Measurements from ENCODE around the gene STAMBPL1.

DNA sequence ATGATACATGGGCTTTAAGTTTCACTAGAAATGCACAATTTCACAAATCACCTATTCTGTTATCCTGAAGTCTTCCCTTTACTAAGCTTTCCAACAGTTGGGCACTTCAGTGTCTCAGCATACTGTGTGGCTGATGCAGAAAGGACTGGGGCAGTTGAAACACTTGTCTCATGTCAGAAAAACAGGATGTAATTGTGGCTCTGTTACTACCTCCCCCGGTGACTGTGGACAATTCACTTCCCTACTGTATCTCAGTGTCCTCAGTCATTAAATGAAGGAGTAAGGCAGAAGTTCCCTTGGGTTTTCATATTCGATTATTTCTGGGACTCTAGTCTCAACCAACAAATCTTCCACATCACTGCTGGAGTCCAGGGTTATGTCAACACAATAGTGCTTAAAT lies 46.3 kb upstream of the STAMBPL1 start:
- TF ChIP-seq, protein P1, sequence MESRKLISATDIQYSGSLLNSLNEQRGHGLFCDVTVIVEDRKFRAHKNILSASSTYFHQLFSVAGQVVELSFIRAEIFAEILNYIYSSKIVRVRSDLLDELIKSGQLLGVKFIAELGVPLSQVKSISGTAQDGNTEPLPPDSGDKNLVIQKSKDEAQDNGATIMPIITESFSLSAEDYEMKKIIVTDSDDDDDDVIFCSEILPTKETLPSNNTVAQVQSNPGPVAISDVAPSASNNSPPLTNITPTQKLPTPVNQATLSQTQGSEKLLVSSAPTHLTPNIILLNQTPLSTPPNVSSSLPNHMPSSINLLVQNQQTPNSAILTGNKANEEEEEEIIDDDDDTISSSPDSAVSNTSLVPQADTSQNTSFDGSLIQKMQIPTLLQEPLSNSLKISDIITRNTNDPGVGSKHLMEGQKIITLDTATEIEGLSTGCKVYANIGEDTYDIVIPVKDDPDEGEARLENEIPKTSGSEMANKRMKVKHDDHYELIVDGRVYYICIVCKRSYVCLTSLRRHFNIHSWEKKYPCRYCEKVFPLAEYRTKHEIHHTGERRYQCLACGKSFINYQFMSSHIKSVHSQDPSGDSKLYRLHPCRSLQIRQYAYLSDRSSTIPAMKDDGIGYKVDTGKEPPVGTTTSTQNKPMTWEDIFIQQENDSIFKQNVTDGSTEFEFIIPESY (IDR thresholded peaks at IDR 0.05; ENCODE audit: borderline replicate concordance, low read depth) = no peak
- TF ChIP-seq, protein P2, sequence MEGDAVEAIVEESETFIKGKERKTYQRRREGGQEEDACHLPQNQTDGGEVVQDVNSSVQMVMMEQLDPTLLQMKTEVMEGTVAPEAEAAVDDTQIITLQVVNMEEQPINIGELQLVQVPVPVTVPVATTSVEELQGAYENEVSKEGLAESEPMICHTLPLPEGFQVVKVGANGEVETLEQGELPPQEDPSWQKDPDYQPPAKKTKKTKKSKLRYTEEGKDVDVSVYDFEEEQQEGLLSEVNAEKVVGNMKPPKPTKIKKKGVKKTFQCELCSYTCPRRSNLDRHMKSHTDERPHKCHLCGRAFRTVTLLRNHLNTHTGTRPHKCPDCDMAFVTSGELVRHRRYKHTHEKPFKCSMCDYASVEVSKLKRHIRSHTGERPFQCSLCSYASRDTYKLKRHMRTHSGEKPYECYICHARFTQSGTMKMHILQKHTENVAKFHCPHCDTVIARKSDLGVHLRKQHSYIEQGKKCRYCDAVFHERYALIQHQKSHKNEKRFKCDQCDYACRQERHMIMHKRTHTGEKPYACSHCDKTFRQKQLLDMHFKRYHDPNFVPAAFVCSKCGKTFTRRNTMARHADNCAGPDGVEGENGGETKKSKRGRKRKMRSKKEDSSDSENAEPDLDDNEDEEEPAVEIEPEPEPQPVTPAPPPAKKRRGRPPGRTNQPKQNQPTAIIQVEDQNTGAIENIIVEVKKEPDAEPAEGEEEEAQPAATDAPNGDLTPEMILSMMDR (IDR thresholded peaks at IDR 0.05) = no peak
- TF ChIP-seq, protein P3, sequence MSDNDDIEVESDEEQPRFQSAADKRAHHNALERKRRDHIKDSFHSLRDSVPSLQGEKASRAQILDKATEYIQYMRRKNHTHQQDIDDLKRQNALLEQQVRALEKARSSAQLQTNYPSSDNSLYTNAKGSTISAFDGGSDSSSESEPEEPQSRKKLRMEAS (IDR thresholded peaks at IDR 0.05; ENCODE audit: low read depth) = no peak
- TF ChIP-seq, protein P4, sequence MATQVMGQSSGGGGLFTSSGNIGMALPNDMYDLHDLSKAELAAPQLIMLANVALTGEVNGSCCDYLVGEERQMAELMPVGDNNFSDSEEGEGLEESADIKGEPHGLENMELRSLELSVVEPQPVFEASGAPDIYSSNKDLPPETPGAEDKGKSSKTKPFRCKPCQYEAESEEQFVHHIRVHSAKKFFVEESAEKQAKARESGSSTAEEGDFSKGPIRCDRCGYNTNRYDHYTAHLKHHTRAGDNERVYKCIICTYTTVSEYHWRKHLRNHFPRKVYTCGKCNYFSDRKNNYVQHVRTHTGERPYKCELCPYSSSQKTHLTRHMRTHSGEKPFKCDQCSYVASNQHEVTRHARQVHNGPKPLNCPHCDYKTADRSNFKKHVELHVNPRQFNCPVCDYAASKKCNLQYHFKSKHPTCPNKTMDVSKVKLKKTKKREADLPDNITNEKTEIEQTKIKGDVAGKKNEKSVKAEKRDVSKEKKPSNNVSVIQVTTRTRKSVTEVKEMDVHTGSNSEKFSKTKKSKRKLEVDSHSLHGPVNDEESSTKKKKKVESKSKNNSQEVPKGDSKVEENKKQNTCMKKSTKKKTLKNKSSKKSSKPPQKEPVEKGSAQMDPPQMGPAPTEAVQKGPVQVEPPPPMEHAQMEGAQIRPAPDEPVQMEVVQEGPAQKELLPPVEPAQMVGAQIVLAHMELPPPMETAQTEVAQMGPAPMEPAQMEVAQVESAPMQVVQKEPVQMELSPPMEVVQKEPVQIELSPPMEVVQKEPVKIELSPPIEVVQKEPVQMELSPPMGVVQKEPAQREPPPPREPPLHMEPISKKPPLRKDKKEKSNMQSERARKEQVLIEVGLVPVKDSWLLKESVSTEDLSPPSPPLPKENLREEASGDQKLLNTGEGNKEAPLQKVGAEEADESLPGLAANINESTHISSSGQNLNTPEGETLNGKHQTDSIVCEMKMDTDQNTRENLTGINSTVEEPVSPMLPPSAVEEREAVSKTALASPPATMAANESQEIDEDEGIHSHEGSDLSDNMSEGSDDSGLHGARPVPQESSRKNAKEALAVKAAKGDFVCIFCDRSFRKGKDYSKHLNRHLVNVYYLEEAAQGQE (IDR thresholded peaks at IDR 0.05; ENCODE audit: low read depth, low read length) = no peak
- TF ChIP-seq RFX5 (IDR thresholded peaks at IDR 0.05; ENCODE audit: low read length) (no peak), SMC3 (IDR thresholded peaks at IDR 0.05; ENCODE audit: low read depth, low read length) (no peak), JUND (IDR thresholded peaks at IDR 0.05) (no peak), TEAD4 (IDR thresholded peaks at IDR 0.05; ENCODE audit: borderline replicate concordance, insufficient read depth) (no peak)

Measured in SK-N-SH (cell line).